Liver (tissue), 9 donors: ENCODE results near the gene TMEM53. TPM values are rescaled to one million over a fixed set of nuclear protein-coding genes. Genes with fewer than 3 reads are reported as not detected.

Experiments used
- DNase-seq: peaks from one replicate; pipeline ENCODE4 v3.0.0-alpha.2; 2017; ENCODE audit warnings: low spot score
- H3K27ac ChIP-seq, 2 donors: one replicate each; pipeline ENCODE4 v1.7.0; 2013; ENCODE audit warnings: inconsistent platforms in 2 of 2, low read length in 2 of 2, control low read depth in 1 of 2, low read depth in 1 of 2, mild to moderate bottlenecking in 1 of 2
- H3K27me3 ChIP-seq, 4 donors: one replicate each; pipeline versions ENCODE4 v1.6.1 to v1.7.0; 2013; ENCODE audit warnings: low read length in 3 of 4, inconsistent platforms in 1 of 4, mild to moderate bottlenecking in 1 of 4, moderate library complexity in 1 of 4; ENCODE audit not compliant: control insufficient read depth in 4 of 4, insufficient read depth in 4 of 4
- H3K36me3 ChIP-seq, 4 donors: one replicate each; pipeline versions ENCODE4 v1.6.1 to v1.7.0; 2013; ENCODE audit warnings: low read length in 3 of 4, mild to moderate bottlenecking in 3 of 4, low read depth in 1 of 4, moderate library complexity in 1 of 4; ENCODE audit not compliant: control insufficient read depth in 4 of 4, insufficient read depth in 3 of 4
- H3K4me1 ChIP-seq, 4 donors: one replicate each; pipeline versions ENCODE4 v1.6.1 to v1.7.0; 2013; ENCODE audit warnings: low read length in 3 of 4, mild to moderate bottlenecking in 3 of 4, moderate library complexity in 1 of 4; ENCODE audit not compliant: control insufficient read depth in 4 of 4, insufficient read depth in 4 of 4
- H3K4me3 ChIP-seq, 3 donors: one replicate each; pipeline versions ENCODE4 v1.6.1 to v1.7.0; 2013; ENCODE audit warnings: low read length in 3 of 3, control low read depth in 1 of 3, low read depth in 1 of 3, mild to moderate bottlenecking in 1 of 3
- H3K9ac ChIP-seq, 2 donors: one replicate each; pipeline ENCODE4 v1.7.0; 2013; ENCODE audit warnings: low read length in 2 of 2, mild to moderate bottlenecking in 2 of 2, moderate library complexity in 2 of 2, control low read depth in 1 of 2, low read depth in 1 of 2
- H3K9me3 ChIP-seq, 4 donors: one replicate each; pipeline versions ENCODE4 v1.6.1 to v1.7.0; 2013; ENCODE audit warnings: low read length in 3 of 4; ENCODE audit not compliant: control insufficient read depth in 4 of 4
- EGR1 ChIP-seq, 2 donors: IDR thresholded peaks; 2 replicates each; pipeline ENCODE4 v1.6.1; 2016 to 2018; ENCODE audit warnings: antibody characterized with exemption in 2 of 2, low read depth in 2 of 2
- FOXA1 ChIP-seq: IDR thresholded peaks from 2 replicates; pipeline ENCODE4 v1.6.1; 2016; ENCODE audit warnings: antibody characterized with exemption
- GABPA ChIP-seq, 2 donors: IDR thresholded peaks in 1 of 2; conservative IDR thresholded peaks in 1 of 2; 2 replicates each; pipeline ENCODE4 v1.6.1; 2016; ENCODE audit warnings: antibody characterized with exemption in 2 of 2, mild to moderate bottlenecking in 1 of 2, moderate library complexity in 1 of 2
- HNF4A ChIP-seq, 2 donors: conservative IDR thresholded peaks; 2 replicates each; pipeline ENCODE4 v1.6.1; 2016; ENCODE audit warnings: antibody characterized with exemption in 2 of 2, mild to moderate bottlenecking in 2 of 2
- HNF4G ChIP-seq: IDR thresholded peaks from 2 replicates; pipeline ENCODE4 v1.6.1; 2016; ENCODE audit warnings: antibody characterized with exemption
- NR2F2 ChIP-seq: IDR thresholded peaks from 2 replicates; pipeline ENCODE4 v1.6.1; 2016; ENCODE audit warnings: antibody characterized with exemption
- RAD21 ChIP-seq, 2 donors: IDR thresholded peaks; 2 replicates each; pipeline ENCODE4 v1.6.1; 2016; ENCODE audit warnings: antibody characterized with exemption in 2 of 2, mild to moderate bottlenecking in 2 of 2
- RXRA ChIP-seq, 2 donors: IDR thresholded peaks; 2 replicates each; pipeline ENCODE4 v1.6.1; 2017 to 2018; ENCODE audit warnings: antibody characterized with exemption in 2 of 2, mild to moderate bottlenecking in 1 of 2
- SP1 ChIP-seq: IDR thresholded peaks from 2 replicates; pipeline ENCODE4 v1.6.1; 2018; ENCODE audit warnings: antibody characterized with exemption, mild to moderate bottlenecking
- TAF1 ChIP-seq: conservative IDR thresholded peaks from 2 replicates; pipeline ENCODE4 v1.6.1; 2016; ENCODE audit warnings: antibody characterized with exemption, mild to moderate bottlenecking
- YY1 ChIP-seq: IDR thresholded peaks from 2 replicates; pipeline ENCODE4 v1.6.1; 2016; ENCODE audit warnings: antibody characterized with exemption, mild to moderate bottlenecking
- ZBTB33 ChIP-seq: IDR thresholded peaks from 2 replicates; pipeline ENCODE4 v1.6.1; 2016; ENCODE audit warnings: antibody characterized with exemption
- WGBS: extraction: QIAGEN DNeasy Blood & Tissue Kit; methylation state at CpG from one replicate; pipeline ENCODE4 v1.1.7; 2013; 5-methylcytosine and 5-hydroxymethylcytosine counted together
- polyA plus RNA-seq, 2 donors: library from polyadenylated mRNA; stranded (reverse) in 1 of 2; unstranded in 1 of 2; fragments of 200-250 nt in 1 of 2; fragments of >200 nt in 1 of 2; fragmentation: Nextera tagmentation in 1 of 2; extraction: Ambion mirVana in 1 of 2; gene quantifications; one replicate each; pipeline versions ENCODE4 v1.2.1 to v1.2.3, GENCODE V29; 2013 to 2015
- total RNA-seq, 2 donors: library from RNA; depleted of rRNA; stranded (reverse); fragments of >200 nt; gene quantifications; one replicate each; pipeline ENCODE4 v1.2.3, GENCODE V29; 2014
- TF ChIP-seq, protein P1 (sequence below): IDR thresholded peaks from 2 replicates; pipeline ENCODE4 v1.6.1; 2016; ENCODE audit warnings: antibody characterized with exemption
- TF ChIP-seq, protein P2 (sequence below): fragments of 150-350 bp; IDR thresholded peaks from 2 replicates; pipeline ENCODE4 v1.5.1; 2017; ENCODE audit warnings: improper control_type of control experiment, low read depth, low read length; ENCODE audit not compliant: missing input control
- donor health status: healthy.
- donor health status: healthy.
- donor health status: healthy.
- donor health status: healthy.
- donor health status: healthy.

Gene TMEM53
- total and polyA plus RNA-seq, 4 donors: 9.9 to 89.2 (median 29.4) TPM

- H3K27ac ChIP-seq: peak overlapping the region; percentile 76 to 77
Observed at GRCh38 chr1:44644806-44645205, 29.5 kb downstream of the TMEM53 start.

DNA sequence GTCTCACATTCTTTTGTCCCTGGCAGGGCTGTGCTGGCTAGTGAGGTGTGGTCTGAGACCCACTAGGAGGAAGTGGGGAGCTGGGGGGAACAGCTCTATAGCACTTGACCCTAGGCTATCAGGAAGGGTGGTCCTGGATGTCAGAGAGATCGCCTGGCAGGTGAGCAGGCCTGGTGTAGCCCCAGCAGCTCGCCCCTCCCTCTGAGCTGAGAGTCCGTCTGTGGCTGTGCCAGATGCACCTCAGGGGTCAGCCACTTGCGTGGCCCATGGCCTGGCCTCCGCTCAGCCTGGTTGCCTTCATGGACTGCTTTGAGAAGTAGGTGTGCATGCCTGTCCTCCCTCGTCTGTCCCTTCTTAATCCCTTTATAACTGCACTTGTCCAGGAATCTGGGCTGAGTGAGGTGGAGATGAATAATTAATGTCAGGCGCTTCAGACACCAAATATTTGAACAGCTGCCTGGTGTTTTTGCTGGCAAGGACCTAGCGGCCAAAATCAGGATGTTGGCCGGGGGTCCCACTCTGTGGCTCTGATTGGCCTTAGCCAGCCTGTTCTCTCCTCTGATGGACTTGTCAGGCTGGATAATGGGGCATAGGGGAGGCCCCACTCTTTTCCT is 30.5 kb downstream of the TMEM53 start:
- Histone ChIP-seq H3K4me1 (peaks cover 7 to 51% (median 32%) of the 10 kb centered on the region in 4 donors), H3K36me3 (peaks cover 7 to 55% (median 20%) of the 10 kb centered on the region in 4 donors), H3K9me3 (no peaks in the 10 kb centered on the region), H3K27ac (peak overlapping the region in 1 of 2 donors; percentile 33), H3K9ac (no peak overlapping the region), H3K4me3 (no peak overlapping the region), H3K27me3 (no peaks in the 10 kb centered on the region)
- TF ChIP-seq FOXA1 (no peak), SP1 (no peak), GABPA (IDR thresholded peaks at IDR 0.05 in 1 of 2, conservative IDR thresholded peaks at IDR 0.05 in 1 of 2) (no peak), RXRA (IDR thresholded peaks at IDR 0.05) (no peak), HNF4A (conservative IDR thresholded peaks at IDR 0.05) (peak in 1 of 2 donors; percentile 18), NR2F2 (no peak)
- TF ChIP-seq, protein P1, sequence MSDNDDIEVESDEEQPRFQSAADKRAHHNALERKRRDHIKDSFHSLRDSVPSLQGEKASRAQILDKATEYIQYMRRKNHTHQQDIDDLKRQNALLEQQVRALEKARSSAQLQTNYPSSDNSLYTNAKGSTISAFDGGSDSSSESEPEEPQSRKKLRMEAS: no peak
- 58% methylated on average over 9 of the region's 9 CpGs for WGBS
- no peak for DNase-seq

More at GRCh38 chr1:44644806-44645205, 29.5 kb downstream of the TMEM53 start:
- Histone ChIP-seq H3K4me1 (peaks cover 7 to 51% (median 32%) of the 10 kb centered on the region in 4 donors), H3K36me3 (peaks cover 7 to 58% (median 16%) of the 10 kb centered on the region in 4 donors), H3K9ac (no peak overlapping the region), H3K9me3 (no peaks in the 10 kb centered on the region), H3K27me3 (no peaks in the 10 kb centered on the region), H3K4me3 (no peak overlapping the region)
- 92% methylated on average over 7 of the region's 7 CpGs for WGBS
- no peak for DNase-seq
- TF ChIP-seq, protein P1: no peak
- TF ChIP-seq EGR1 (IDR thresholded peaks at IDR 0.05; ENCODE audit: low read depth in 2 of 2) (no peak), ZBTB33 (no peak), NR2F2 (no peak), TAF1 (no peak), RAD21 (IDR thresholded peaks at IDR 0.05) (no peak), HNF4G (no peak)
- TF ChIP-seq, protein P2, sequence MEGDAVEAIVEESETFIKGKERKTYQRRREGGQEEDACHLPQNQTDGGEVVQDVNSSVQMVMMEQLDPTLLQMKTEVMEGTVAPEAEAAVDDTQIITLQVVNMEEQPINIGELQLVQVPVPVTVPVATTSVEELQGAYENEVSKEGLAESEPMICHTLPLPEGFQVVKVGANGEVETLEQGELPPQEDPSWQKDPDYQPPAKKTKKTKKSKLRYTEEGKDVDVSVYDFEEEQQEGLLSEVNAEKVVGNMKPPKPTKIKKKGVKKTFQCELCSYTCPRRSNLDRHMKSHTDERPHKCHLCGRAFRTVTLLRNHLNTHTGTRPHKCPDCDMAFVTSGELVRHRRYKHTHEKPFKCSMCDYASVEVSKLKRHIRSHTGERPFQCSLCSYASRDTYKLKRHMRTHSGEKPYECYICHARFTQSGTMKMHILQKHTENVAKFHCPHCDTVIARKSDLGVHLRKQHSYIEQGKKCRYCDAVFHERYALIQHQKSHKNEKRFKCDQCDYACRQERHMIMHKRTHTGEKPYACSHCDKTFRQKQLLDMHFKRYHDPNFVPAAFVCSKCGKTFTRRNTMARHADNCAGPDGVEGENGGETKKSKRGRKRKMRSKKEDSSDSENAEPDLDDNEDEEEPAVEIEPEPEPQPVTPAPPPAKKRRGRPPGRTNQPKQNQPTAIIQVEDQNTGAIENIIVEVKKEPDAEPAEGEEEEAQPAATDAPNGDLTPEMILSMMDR: no peak

DNA sequence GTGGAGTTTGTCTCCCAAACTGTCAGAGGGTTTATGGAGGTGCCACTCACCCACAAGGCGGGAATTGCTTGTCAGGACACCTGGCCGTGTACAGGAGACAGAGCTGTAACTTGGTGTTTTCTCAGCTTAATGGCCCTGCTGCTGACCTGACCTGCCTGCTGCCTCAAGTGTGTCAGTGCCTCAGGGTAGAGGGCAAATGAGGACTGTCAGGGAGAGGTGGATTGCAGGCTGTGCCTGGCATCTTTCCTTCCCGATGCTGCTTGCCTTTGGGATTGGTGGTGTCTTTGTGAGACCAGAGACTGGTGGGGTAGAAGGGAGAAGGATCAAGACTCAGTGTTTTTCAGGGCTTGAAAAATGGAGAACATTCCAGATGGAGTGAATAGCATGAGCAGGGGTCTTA is 31.4 kb downstream of the TMEM53 start:
- no peak for DNase-seq
- no peaks in the 10 kb centered on the region for H3K27me3 ChIP-seq
- H3K27ac ChIP-seq: no peak overlapping the region
- no peak overlapping the region for H3K4me3 ChIP-seq
- peaks cover 7 to 51% (median 32%) of the 10 kb centered on the region in 4 donors for H3K4me1 ChIP-seq
- no peaks in the 10 kb centered on the region for H3K9me3 ChIP-seq
- TF ChIP-seq ZBTB33: no peak
- TF ChIP-seq, protein P1: no peak
- no peak for TF ChIP-seq YY1
- TF ChIP-seq, protein P2: no peak
- no peak for TF ChIP-seq HNF4A (conservative IDR thresholded peaks at IDR 0.05)
- H3K36me3 ChIP-seq: peaks cover 11 to 61% (median 23%) of the 10 kb centered on the region in 4 donors
- no peak overlapping the region for H3K9ac ChIP-seq
- 96% methylated on average over 3 of the region's 3 CpGs for WGBS
